GM23338 (cell line): ENCODE measurements around the gene MAP1B. TPM values are rescaled to one million over a fixed set of nuclear protein-coding genes. Genes with fewer than 3 reads are reported as not detected.

Experiments used
- ATAC-seq: fragments of 200-7000 bp; cut with Tn5 transposase; 3 replicates; pipeline ENCODE4 v1.9.1; 2020
- DNase-seq: peaks from one replicate; pipeline ENCODE4 v3.0.0-alpha.2; 2015; ENCODE audit warnings: low spot score
- H2AFZ ChIP-seq: fragments of 200-600 bp; sonication (generic); 2 replicates; pipeline ENCODE4 v1.8.0; 2016; ENCODE audit warnings: antibody characterized with exemption, mild to moderate bottlenecking, moderate library complexity
- H3F3A ChIP-seq: fragments of 200-600 bp; sonication (generic); replicated peaks from 2 replicates; pipeline ENCODE4 v1.8.0; 2017; ENCODE audit warnings: antibody characterized with exemption, mixed run types, low read depth
- H3K27ac ChIP-seq: fragments of 200-600 bp; sonication (generic); 2 replicates; pipeline ENCODE4 v1.6.1; 2016; ENCODE audit warnings: low read depth
- H3K27me3 ChIP-seq: fragments of 200-600 bp; sonication (generic); 2 replicates; pipeline ENCODE4 v1.8.0; 2016; ENCODE audit warnings: mild to moderate bottlenecking, mixed run types, moderate library complexity; ENCODE audit not compliant: insufficient read depth
- H3K36me3 ChIP-seq: fragments of 200-600 bp; sonication (generic); 2 replicates; pipeline ENCODE4 v1.8.0; 2016; ENCODE audit warnings: mild to moderate bottlenecking; ENCODE audit not compliant: insufficient read depth
- H3K4me1 ChIP-seq: fragments of 200-600 bp; sonication (generic); 2 replicates; pipeline ENCODE4 v1.8.0; 2016; ENCODE audit warnings: mild to moderate bottlenecking, moderate library complexity; ENCODE audit not compliant: insufficient read depth
- H3K4me2 ChIP-seq: fragments of 200-600 bp; sonication (generic); 2 replicates; pipeline ENCODE4 v1.7.1; 2017; ENCODE audit warnings: mixed run types
- H3K4me3 ChIP-seq: fragments of 200-600 bp; sonication (generic); 2 replicates; pipeline ENCODE4 v1.6.1; 2016; ENCODE audit warnings: mixed run types
- H3K79me2 ChIP-seq: fragments of 200-600 bp; sonication (generic); replicated peaks from 2 replicates; pipeline ENCODE4 v1.8.0; 2017; ENCODE audit warnings: mild to moderate bottlenecking; ENCODE audit not compliant: insufficient read depth
- H3K9me2 ChIP-seq: fragments of 200-600 bp; sonication (generic); 2 replicates; pipeline ENCODE4 v1.8.0; 2017; ENCODE audit not compliant: insufficient read depth
- H4K20me1 ChIP-seq: fragments of 200-600 bp; sonication (generic); replicated peaks from 2 replicates; pipeline ENCODE4 v1.8.0; 2017; ENCODE audit warnings: mild to moderate bottlenecking; ENCODE audit not compliant: insufficient read depth
- H3K27ac Mint-ChIP-seq: 2 replicates; pipeline ENCODE4 v1.8.0; 2020; ENCODE audit warnings: inconsistent platforms, mild to moderate bottlenecking, moderate library complexity, mixed read lengths
- H3K27me3 Mint-ChIP-seq: 3 replicates; pipeline ENCODE4 v1.8.0; 2022; ENCODE audit warnings: low read depth, mild to moderate bottlenecking, moderate library complexity, mixed read lengths, inconsistent platforms; ENCODE audit not compliant: insufficient read depth, poor library complexity
- H3K36me3 Mint-ChIP-seq: 3 replicates; pipeline ENCODE4 v1.8.0; 2021; ENCODE audit warnings: low read depth, mild to moderate bottlenecking, inconsistent platforms, moderate library complexity, mixed read lengths
- H3K4me1 Mint-ChIP-seq: 3 replicates; pipeline ENCODE4 v1.8.0; 2020; ENCODE audit warnings: mild to moderate bottlenecking, inconsistent platforms, mixed read lengths
- H3K4me3 Mint-ChIP-seq: 3 replicates; pipeline ENCODE4 v1.8.0; 2021; ENCODE audit warnings: moderate library complexity, mild to moderate bottlenecking, inconsistent platforms, mixed read lengths
- H3K9me3 Mint-ChIP-seq: 3 replicates; pipeline ENCODE4 v1.8.0; 2020; ENCODE audit warnings: moderate library complexity, mild to moderate bottlenecking, inconsistent platforms, mixed read lengths
- CREB1 ChIP-seq: fragments of 250-450 bp; sonication (Bioruptor Pico); IDR thresholded peaks from 2 replicates; pipeline ENCODE4 v1.5.0; 2020; ENCODE audit warnings: low read depth, mild to moderate bottlenecking, moderate library complexity
- EZH2 ChIP-seq: fragments of 200-600 bp; sonication (generic); IDR thresholded peaks from one replicate; pipeline ENCODE4 v1.8.0; 2017; ENCODE audit warnings: antibody characterized with exemption, mild to moderate bottlenecking, low read depth; ENCODE audit not compliant: unreplicated experiment
- EZH2phosphoT487 ChIP-seq: fragments of 200-600 bp; sonication (generic); IDR thresholded peaks from one replicate; pipeline ENCODE4 v1.8.1; 2018; ENCODE audit warnings: antibody characterized with exemption; ENCODE audit not compliant: unreplicated experiment
- JUNB ChIP-seq: IDR thresholded peaks from one replicate; pipeline ENCODE4 v1.6.1; 2016; ENCODE audit warnings: antibody characterized with exemption; ENCODE audit not compliant: unreplicated experiment
- NANOG ChIP-seq: IDR thresholded peaks from 2 replicates; pipeline ENCODE4 v1.6.1; 2016; ENCODE audit warnings: antibody characterized with exemption, borderline replicate concordance
- POLR2AphosphoS5 ChIP-seq: IDR thresholded peaks from 2 replicates; pipeline ENCODE4 v1.6.1; 2016; ENCODE audit warnings: antibody characterized with exemption, low read depth
- STAT1 ChIP-seq: IDR thresholded peaks from one replicate; pipeline ENCODE4 v1.6.1; 2016; ENCODE audit warnings: antibody characterized with exemption; ENCODE audit not compliant: unreplicated experiment
- ZNF114 ChIP-seq: fragments of 250-450 bp; sonication (Bioruptor Pico); IDR thresholded peaks from 2 replicates; pipeline ENCODE4 v1.5.0; 2020; ENCODE audit warnings: mild to moderate bottlenecking, moderate library complexity
- ZNF331 ChIP-seq: fragments of 250-450 bp; sonication (Bioruptor Pico); IDR thresholded peaks from 2 replicates; pipeline ENCODE4 v1.5.0; 2020; ENCODE audit warnings: low read depth, mild to moderate bottlenecking, moderate library complexity
- polyA plus RNA-seq: library from polyadenylated mRNA; unstranded; fragments of >200 nt; fragmentation: Nextera tagmentation; extraction: Ambion mirVana; gene quantifications from 2 replicates; pipeline ENCODE4 v1.2.1, GENCODE V29; 2016
- total RNA-seq: library from RNA; depleted of rRNA; stranded (reverse); fragments of >200 nt; shearing (Covaris generic); gene quantifications from 2 replicates; pipeline ENCODE4 v1.2.3, GENCODE V29; 2014
- TF ChIP-seq, protein P1 (sequence below): IDR thresholded peaks from 2 replicates; pipeline ENCODE4 v1.6.1; 2016; ENCODE audit warnings: antibody characterized with exemption
- TF ChIP-seq, protein P2 (sequence below): fragments of 250-450 bp; sonication (Bioruptor Pico); IDR thresholded peaks from 2 replicates; pipeline ENCODE4 v1.5.0; 2020; ENCODE audit warnings: mild to moderate bottlenecking, moderate library complexity
- TF ChIP-seq, protein P3 (sequence below), 2 experiments: fragments of 200-600 bp in 1 of 2; sonication (generic) in 1 of 2; conservative IDR thresholded peaks; 2 replicates each; pipeline versions ENCODE4 v1.5.1 to v1.6.1; 2016 to 2017; ENCODE audit warnings: antibody characterized with exemption in 2 of 2, low read depth in 2 of 2, mild to moderate bottlenecking in 2 of 2, moderate library complexity in 1 of 2
- TF ChIP-seq, protein P4 (sequence below): IDR thresholded peaks from one replicate; pipeline ENCODE4 v1.6.1; 2018; ENCODE audit warnings: antibody characterized with exemption; ENCODE audit not compliant: unreplicated experiment

Gene MAP1B
- total and polyA plus RNA-seq, 2 experiments from 2014 or later, result 148 to 263 TPM

DNA sequence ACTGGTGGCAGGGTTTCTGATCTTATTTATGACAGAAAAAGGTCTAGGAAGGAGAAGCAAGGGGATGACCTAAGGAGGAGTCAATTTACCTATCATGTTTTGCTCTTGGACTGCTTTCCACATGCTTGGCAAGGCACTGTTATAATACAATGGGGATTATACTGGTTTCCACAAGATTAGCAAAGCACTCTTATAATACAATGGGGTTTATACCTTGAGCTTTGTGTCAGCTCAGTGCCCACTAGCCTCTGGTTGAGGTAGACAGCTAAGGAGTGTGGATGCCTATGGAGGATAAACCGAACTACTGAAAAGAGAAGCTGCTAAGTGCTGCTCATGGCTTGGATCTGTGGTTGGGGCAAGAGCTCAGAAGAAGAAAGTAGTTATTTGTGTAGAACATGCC is 144.1 kb downstream of the MAP1B start:
- no peak for TF ChIP-seq JUNB
- no peak for TF ChIP-seq ZNF114 (CRISPR knock-in tag)
- TF ChIP-seq, protein P1, sequence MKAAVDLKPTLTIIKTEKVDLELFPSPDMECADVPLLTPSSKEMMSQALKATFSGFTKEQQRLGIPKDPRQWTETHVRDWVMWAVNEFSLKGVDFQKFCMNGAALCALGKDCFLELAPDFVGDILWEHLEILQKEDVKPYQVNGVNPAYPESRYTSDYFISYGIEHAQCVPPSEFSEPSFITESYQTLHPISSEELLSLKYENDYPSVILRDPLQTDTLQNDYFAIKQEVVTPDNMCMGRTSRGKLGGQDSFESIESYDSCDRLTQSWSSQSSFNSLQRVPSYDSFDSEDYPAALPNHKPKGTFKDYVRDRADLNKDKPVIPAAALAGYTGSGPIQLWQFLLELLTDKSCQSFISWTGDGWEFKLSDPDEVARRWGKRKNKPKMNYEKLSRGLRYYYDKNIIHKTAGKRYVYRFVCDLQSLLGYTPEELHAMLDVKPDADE, result no peak
- TF ChIP-seq EZH2phosphoT487, result no peak
- no peak for TF ChIP-seq ZNF331 (CRISPR knock-in tag)
- no peak for TF ChIP-seq STAT1
- no peak for TF ChIP-seq NANOG
- TF ChIP-seq POLR2AphosphoS5, result no peak
- TF ChIP-seq, protein P2, sequence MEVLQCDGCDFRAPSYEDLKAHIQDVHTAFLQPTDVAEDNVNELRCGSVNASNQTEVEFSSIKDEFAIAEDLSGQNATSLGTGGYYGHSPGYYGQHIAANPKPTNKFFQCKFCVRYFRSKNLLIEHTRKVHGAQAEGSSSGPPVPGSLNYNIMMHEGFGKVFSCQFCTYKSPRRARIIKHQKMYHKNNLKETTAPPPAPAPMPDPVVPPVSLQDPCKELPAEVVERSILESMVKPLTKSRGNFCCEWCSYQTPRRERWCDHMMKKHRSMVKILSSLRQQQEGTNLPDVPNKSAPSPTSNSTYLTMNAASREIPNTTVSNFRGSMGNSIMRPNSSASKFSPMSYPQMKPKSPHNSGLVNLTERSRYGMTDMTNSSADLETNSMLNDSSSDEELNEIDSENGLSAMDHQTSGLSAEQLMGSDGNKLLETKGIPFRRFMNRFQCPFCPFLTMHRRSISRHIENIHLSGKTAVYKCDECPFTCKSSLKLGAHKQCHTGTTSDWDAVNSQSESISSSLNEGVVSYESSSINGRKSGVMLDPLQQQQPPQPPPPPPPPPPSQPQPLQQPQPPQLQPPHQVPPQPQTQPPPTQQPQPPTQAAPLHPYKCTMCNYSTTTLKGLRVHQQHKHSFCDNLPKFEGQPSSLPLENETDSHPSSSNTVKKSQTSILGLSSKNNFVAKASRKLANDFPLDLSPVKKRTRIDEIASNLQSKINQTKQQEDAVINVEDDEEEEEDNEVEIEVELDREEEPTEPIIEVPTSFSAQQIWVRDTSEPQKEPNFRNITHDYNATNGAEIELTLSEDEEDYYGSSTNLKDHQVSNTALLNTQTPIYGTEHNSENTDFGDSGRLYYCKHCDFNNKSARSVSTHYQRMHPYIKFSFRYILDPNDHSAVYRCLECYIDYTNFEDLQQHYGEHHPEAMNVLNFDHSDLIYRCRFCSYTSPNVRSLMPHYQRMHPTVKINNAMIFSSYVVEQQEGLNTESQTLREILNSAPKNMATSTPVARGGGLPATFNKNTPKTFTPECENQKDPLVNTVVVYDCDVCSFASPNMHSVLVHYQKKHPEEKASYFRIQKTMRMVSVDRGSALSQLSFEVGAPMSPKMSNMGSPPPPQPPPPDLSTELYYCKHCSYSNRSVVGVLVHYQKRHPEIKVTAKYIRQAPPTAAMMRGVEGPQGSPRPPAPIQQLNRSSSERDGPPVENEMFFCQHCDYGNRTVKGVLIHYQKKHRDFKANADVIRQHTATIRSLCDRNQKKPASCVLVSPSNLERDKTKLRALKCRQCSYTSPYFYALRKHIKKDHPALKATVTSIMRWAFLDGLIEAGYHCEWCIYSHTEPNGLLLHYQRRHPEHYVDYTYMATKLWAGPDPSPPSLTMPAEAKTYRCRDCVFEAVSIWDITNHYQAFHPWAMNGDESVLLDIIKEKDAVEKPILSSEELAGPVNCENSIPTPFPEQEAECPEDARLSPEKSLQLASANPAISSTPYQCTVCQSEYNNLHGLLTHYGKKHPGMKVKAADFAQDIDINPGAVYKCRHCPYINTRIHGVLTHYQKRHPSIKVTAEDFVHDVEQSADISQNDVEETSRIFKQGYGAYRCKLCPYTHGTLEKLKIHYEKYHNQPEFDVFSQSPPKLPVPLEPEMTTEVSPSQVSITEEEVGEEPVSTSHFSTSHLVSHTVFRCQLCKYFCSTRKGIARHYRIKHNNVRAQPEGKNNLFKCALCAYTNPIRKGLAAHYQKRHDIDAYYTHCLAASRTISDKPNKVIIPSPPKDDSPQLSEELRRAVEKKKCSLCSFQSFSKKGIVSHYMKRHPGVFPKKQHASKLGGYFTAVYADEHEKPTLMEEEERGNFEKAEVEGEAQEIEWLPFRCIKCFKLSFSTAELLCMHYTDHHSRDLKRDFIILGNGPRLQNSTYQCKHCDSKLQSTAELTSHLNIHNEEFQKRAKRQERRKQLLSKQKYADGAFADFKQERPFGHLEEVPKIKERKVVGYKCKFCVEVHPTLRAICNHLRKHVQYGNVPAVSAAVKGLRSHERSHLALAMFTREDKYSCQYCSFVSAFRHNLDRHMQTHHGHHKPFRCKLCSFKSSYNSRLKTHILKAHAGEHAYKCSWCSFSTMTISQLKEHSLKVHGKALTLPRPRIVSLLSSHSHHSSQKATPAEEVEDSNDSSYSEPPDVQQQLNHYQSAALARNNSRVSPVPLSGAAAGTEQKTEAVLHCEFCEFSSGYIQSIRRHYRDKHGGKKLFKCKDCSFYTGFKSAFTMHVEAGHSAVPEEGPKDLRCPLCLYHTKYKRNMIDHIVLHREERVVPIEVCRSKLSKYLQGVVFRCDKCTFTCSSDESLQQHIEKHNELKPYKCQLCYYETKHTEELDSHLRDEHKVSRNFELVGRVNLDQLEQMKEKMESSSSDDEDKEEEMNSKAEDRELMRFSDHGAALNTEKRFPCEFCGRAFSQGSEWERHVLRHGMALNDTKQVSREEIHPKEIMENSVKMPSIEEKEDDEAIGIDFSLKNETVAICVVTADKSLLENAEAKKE (CRISPR knock-in tag), result no peak
- TF ChIP-seq, protein P3, sequence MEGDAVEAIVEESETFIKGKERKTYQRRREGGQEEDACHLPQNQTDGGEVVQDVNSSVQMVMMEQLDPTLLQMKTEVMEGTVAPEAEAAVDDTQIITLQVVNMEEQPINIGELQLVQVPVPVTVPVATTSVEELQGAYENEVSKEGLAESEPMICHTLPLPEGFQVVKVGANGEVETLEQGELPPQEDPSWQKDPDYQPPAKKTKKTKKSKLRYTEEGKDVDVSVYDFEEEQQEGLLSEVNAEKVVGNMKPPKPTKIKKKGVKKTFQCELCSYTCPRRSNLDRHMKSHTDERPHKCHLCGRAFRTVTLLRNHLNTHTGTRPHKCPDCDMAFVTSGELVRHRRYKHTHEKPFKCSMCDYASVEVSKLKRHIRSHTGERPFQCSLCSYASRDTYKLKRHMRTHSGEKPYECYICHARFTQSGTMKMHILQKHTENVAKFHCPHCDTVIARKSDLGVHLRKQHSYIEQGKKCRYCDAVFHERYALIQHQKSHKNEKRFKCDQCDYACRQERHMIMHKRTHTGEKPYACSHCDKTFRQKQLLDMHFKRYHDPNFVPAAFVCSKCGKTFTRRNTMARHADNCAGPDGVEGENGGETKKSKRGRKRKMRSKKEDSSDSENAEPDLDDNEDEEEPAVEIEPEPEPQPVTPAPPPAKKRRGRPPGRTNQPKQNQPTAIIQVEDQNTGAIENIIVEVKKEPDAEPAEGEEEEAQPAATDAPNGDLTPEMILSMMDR (conservative IDR thresholded peaks at IDR 0.05; ENCODE audit: low read depth in 2 of 2), result no peak
- TF ChIP-seq, protein P4, sequence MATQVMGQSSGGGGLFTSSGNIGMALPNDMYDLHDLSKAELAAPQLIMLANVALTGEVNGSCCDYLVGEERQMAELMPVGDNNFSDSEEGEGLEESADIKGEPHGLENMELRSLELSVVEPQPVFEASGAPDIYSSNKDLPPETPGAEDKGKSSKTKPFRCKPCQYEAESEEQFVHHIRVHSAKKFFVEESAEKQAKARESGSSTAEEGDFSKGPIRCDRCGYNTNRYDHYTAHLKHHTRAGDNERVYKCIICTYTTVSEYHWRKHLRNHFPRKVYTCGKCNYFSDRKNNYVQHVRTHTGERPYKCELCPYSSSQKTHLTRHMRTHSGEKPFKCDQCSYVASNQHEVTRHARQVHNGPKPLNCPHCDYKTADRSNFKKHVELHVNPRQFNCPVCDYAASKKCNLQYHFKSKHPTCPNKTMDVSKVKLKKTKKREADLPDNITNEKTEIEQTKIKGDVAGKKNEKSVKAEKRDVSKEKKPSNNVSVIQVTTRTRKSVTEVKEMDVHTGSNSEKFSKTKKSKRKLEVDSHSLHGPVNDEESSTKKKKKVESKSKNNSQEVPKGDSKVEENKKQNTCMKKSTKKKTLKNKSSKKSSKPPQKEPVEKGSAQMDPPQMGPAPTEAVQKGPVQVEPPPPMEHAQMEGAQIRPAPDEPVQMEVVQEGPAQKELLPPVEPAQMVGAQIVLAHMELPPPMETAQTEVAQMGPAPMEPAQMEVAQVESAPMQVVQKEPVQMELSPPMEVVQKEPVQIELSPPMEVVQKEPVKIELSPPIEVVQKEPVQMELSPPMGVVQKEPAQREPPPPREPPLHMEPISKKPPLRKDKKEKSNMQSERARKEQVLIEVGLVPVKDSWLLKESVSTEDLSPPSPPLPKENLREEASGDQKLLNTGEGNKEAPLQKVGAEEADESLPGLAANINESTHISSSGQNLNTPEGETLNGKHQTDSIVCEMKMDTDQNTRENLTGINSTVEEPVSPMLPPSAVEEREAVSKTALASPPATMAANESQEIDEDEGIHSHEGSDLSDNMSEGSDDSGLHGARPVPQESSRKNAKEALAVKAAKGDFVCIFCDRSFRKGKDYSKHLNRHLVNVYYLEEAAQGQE, result no peak
- no peak for TF ChIP-seq EZH2
- no peak for TF ChIP-seq CREB1 (CRISPR knock-in tag)
- Mint-ChIP-seq H3K9me3 (no peaks in the 10 kb centered on the region), H3K4me3 (no peak overlapping the region), H3K4me1 (peaks cover 20% of the 10 kb centered on the region), H3K36me3 (peaks cover 8% of the 10 kb centered on the region), H3K27me3 (no peaks in the 10 kb centered on the region), H3K27ac (peak overlapping the region; percentile 38; the same call in 1 of the 2 replicates)
- H3K79me2 ChIP-seq, result peaks cover 20% of the 10 kb centered on the region
- H4K20me1 ChIP-seq, result no peaks in the 10 kb centered on the region
- H2AFZ ChIP-seq, result no peak overlapping the region
- no peaks in the 10 kb centered on the region for H3F3A ChIP-seq
- H3K27me3 ChIP-seq, result no peaks in the 10 kb centered on the region
- no peaks in the 10 kb centered on the region for H3K9me2 ChIP-seq
- H3K4me3 ChIP-seq, result no peak overlapping the region
- no peaks in the 10 kb centered on the region for H3K36me3 ChIP-seq
- no peak overlapping the region for H3K4me2 ChIP-seq
- ATAC-seq (no peak), DNase-seq (no peak)
- peak overlapping the region; percentile 8; the same call in 1 of the 2 replicates for H3K27ac ChIP-seq
- no peaks in the 10 kb centered on the region; the same call in 1 of the 2 replicates for H3K4me1 ChIP-seq
